Astrocyte (in vitro differentiated cells and primary cell): ENCODE measurements around the gene ZBED1.

Experiments
- EZH2 ChIP-seq: IDR thresholded peaks from 2 replicates; pipeline ENCODE4 v1.6.1; 2012; ENCODE audit warnings: mild to moderate bottlenecking, low read length, inconsistent platforms; ENCODE audit not compliant: insufficient read depth
- TF ChIP-seq, protein P1 (sequence below): IDR thresholded peaks from 2 replicates; pipeline ENCODE4 v1.5.1; 2011; ENCODE audit warnings: low read depth, mild to moderate bottlenecking, inconsistent platforms, low read length, moderate library complexity; ENCODE audit not compliant: insufficient read depth

DNA sequence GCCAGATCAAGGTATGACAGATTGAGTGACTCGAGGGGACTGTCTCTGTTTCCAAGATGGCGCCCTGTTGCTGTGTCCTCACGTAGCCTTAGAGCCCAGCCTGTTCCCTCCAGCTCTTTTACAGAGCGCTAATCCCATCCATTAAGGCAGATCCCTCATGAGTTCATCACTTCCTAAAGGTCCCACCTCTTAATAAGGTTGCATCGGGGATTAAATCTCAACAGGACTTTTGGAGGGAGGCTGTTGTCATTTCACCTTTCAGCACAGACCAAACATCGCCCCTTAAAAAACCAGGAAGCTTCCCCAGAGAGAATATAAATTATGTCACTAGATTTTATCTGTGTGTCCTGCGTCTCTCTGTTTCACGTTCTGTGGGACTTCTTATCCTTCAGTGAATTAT, 32.6 kb upstream of the ZBED1 start:
- TF ChIP-seq, protein P1, sequence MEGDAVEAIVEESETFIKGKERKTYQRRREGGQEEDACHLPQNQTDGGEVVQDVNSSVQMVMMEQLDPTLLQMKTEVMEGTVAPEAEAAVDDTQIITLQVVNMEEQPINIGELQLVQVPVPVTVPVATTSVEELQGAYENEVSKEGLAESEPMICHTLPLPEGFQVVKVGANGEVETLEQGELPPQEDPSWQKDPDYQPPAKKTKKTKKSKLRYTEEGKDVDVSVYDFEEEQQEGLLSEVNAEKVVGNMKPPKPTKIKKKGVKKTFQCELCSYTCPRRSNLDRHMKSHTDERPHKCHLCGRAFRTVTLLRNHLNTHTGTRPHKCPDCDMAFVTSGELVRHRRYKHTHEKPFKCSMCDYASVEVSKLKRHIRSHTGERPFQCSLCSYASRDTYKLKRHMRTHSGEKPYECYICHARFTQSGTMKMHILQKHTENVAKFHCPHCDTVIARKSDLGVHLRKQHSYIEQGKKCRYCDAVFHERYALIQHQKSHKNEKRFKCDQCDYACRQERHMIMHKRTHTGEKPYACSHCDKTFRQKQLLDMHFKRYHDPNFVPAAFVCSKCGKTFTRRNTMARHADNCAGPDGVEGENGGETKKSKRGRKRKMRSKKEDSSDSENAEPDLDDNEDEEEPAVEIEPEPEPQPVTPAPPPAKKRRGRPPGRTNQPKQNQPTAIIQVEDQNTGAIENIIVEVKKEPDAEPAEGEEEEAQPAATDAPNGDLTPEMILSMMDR = no peak
- no peak for TF ChIP-seq EZH2
